K562 (cell line): Measurements from ENCODE around the gene RMC1.

Experiments used
- CBX1 ChIP-seq: sonication (generic); IDR thresholded peaks from 2 replicates; pipeline ENCODE4 v1.6.1; 2016; ENCODE audit warnings: antibody characterized with exemption, low read depth, mild to moderate bottlenecking
- CHD2 ChIP-seq: IDR thresholded peaks from 2 replicates; pipeline ENCODE4 v1.6.1; 2011; ENCODE audit warnings: low read depth, low read length
- FOXA1 ChIP-seq: fragments of 450-650 bp; IDR thresholded peaks from 2 replicates; pipeline ENCODE4 v1.6.1; 2016; ENCODE audit warnings: mild to moderate bottlenecking, borderline replicate concordance
- HOXB6 ChIP-seq: fragments of 250-450 bp; sonication (Bioruptor Pico); IDR thresholded peaks from 2 replicates; pipeline ENCODE4 v1.5.1; 2022; ENCODE audit warnings: mild to moderate bottlenecking, borderline replicate concordance
- KAT2B ChIP-seq: IDR thresholded peaks from one replicate; pipeline ENCODE4 v1.6.1; 2012; ENCODE audit warnings: low read depth, mild to moderate bottlenecking, control low read depth, inconsistent platforms, low read length, moderate library complexity
- LARP7 ChIP-seq: fragments of 450-650 bp; IDR thresholded peaks from 2 replicates; pipeline ENCODE4 v1.6.1; 2016
- MAFK ChIP-seq: IDR thresholded peaks from 2 replicates; pipeline ENCODE4 v1.6.1; 2011; ENCODE audit warnings: low read length, improper control_type of control experiment
- MCM7 ChIP-seq, 2 experiments: fragments of 450-650 bp; IDR thresholded peaks; 2 replicates each; pipeline ENCODE4 v1.6.1; 2016 to 2018
- POLR2A ChIP-seq: fragments of 450-650 bp; conservative IDR thresholded peaks from 2 replicates; pipeline ENCODE4 v1.6.1; 2016
- POLR2AphosphoS2 ChIP-seq: IDR thresholded peaks from 2 replicates; pipeline ENCODE4 v1.6.1; 2012; ENCODE audit warnings: low read length, improper control_type of control experiment
- SNIP1 ChIP-seq: fragments of 450-650 bp; IDR thresholded peaks from 2 replicates; pipeline ENCODE4 v1.7.1; 2017; ENCODE audit warnings: low read depth, mild to moderate bottlenecking
- TCF7L2 ChIP-seq: fragments of 150-350 bp; IDR thresholded peaks from 2 replicates; pipeline ENCODE4 v1.6.1; 2016; ENCODE audit warnings: low read depth, mild to moderate bottlenecking, low read length, moderate library complexity
- ZBTB1 ChIP-seq: sonication (generic); formaldehyde crosslinking; IDR thresholded peaks from 2 replicates; pipeline ENCODE4 v1.8.1; 2023; ENCODE audit warnings: missing genetic modification reagents, low read depth, mild to moderate bottlenecking, borderline replicate concordance
- TF ChIP-seq, protein P1 (sequence below), 3 experiments: IDR thresholded peaks in 2 of 3; conservative IDR thresholded peaks in 1 of 3; 2 replicates each; pipeline ENCODE4 v1.5.1; 2011 to 2012; ENCODE audit warnings: low read length in 3 of 3, mild to moderate bottlenecking in 3 of 3, control low read depth in 2 of 3, improper control_type of control experiment in 1 of 3, inconsistent platforms in 1 of 3, low read depth in 1 of 3, mixed read lengths in 1 of 3, moderate library complexity in 1 of 3; ENCODE audit not compliant: insufficient read depth in 2 of 3

DNA sequence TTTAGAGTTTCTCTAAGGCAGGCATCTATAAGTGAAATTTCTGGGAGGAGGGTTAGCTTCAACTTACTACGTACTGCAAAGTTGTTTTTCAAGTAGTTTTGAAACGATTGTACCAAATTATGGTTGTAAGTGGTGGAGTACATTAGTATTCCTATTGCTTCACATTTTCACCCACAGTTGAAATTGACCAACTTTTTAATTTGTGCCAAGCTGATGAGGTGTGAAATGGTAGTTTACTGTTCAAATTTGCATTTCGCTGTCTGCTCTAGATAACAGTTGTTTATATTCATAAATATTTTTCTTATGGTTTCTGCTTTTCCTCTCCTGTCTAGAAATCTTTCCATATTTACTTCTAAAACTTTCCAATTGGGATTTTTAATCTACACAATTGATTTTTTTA lies 64.4 kb downstream of the RMC1 start:
- TF ChIP-seq CBX1 = no peak
- TF ChIP-seq FOXA1 = no peak
- TF ChIP-seq, protein P1, sequence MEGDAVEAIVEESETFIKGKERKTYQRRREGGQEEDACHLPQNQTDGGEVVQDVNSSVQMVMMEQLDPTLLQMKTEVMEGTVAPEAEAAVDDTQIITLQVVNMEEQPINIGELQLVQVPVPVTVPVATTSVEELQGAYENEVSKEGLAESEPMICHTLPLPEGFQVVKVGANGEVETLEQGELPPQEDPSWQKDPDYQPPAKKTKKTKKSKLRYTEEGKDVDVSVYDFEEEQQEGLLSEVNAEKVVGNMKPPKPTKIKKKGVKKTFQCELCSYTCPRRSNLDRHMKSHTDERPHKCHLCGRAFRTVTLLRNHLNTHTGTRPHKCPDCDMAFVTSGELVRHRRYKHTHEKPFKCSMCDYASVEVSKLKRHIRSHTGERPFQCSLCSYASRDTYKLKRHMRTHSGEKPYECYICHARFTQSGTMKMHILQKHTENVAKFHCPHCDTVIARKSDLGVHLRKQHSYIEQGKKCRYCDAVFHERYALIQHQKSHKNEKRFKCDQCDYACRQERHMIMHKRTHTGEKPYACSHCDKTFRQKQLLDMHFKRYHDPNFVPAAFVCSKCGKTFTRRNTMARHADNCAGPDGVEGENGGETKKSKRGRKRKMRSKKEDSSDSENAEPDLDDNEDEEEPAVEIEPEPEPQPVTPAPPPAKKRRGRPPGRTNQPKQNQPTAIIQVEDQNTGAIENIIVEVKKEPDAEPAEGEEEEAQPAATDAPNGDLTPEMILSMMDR (IDR thresholded peaks at IDR 0.05 in 2 of 3, conservative IDR thresholded peaks at IDR 0.05 in 1 of 3; ENCODE audit: insufficient read depth in 2 of 3, low read depth in 1 of 3, low read length in 3 of 3) = no peak
- no peak for TF ChIP-seq POLR2AphosphoS2
- no peak for TF ChIP-seq TCF7L2
- no peak for TF ChIP-seq SNIP1
- no peak for TF ChIP-seq MCM7 (IDR thresholded peaks at IDR 0.05)
- TF ChIP-seq ZBTB1 (CRISPR knock-in tag) = no peak
- no peak for TF ChIP-seq HOXB6 (CRISPR knock-in tag)
- no peak for TF ChIP-seq CHD2
- TF ChIP-seq POLR2A = no peak
- TF ChIP-seq LARP7 = no peak
- TF ChIP-seq KAT2B = no peak
- no peak for TF ChIP-seq MAFK
